Hepatocyte (in vitro differentiated cells): Measurements from ENCODE around the gene TEX28.

Experiments used
- CTCF ChIP-seq: fragments of 200-600 bp; sonication (generic); IDR thresholded peaks from 2 replicates; pipeline ENCODE4 v1.5.1; 2016; ENCODE audit warnings: antibody characterized with exemption, mild to moderate bottlenecking; ENCODE audit not compliant: poor library complexity
- EZH2 ChIP-seq: fragments of 200-600 bp; sonication (generic); IDR thresholded peaks from 2 replicates; pipeline ENCODE4 v1.6.1; 2016; ENCODE audit warnings: antibody characterized with exemption, mild to moderate bottlenecking, borderline replicate concordance

GRCh38 chrX:154309041-154309775, 14.3 kb upstream of the TEX28 start:
- TF ChIP-seq CTCF (no peak), EZH2 (no peak)
